ENCODE data around the gene SLC22A31.
"Not testable (repeated sequence)": the region's sequence is repeated elsewhere in the genome, so short reads cannot be mapped to it uniquely, and the experiment has no call there.

SLC22A31 gene

DNA sequence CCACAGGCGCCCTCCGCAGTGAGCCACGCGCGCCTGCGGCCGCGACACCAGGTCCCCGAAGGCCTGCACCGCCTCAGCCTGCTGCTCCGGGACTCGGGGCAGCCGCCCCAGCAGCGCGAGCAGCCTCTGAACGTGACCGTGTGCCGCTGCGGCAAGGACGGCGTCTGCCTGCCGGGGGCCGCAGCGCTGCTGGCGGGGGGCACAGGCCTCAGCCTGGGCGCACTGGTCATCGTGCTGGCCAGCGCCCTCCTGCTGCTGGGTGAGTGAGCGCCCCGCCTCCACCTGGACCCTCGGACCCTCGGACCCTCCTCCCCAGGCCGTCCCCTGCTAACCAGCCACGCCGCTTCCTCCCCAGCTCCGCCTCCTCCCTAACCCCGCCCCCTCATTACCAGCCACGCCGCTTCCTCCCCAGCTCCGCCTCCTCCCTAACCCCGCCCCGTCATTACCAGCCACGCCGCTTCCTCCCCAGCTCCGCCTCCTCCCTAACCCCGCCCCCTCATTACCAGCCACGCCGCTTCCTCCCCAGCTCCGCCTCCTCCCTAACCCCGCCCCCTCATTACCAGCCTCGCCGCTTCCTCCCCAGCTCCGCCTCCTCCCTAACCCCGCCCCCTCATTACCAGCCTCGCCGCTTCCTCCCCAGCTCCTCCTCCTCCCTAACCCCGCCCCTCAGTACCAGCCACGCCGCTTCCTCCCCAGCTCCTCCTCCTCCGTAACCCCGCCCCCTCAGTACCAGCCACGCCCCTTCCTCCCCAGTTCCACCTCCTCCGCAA, 8.0 kb downstream of the SLC22A31 start:
- H3K27ac Mint-ChIP-seq; H3K4me1 Mint-ChIP-seq (ENCODE audit: low read depth); H3K27me3 Mint-ChIP-seq (ENCODE audit: low read depth); H3K36me3 Mint-ChIP-seq (ENCODE audit: low read depth); H3K4me3 Mint-ChIP-seq; H3K9me3 Mint-ChIP-seq: not testable (repeated sequence)

DNA sequence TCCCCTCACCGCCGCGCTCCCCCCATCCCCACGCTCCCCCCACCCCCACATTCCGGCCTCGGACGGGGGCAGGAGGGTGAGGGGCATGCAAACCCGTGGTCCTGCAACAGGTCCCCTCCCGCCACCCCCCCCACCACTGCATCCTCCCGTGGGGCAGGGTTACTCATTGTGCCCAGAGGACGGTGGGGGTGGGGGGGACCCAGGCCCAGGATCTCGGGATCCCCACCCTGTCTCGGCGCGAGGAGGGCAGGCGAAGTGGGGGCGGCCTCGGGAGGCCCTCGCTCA, 8.5 kb downstream of the SLC22A31 start:
- Mint-ChIP-seq H3K9me3 (no peaks in the 10 kb centered on the region), H3K4me3 (no peak overlapping the region)

DNA sequence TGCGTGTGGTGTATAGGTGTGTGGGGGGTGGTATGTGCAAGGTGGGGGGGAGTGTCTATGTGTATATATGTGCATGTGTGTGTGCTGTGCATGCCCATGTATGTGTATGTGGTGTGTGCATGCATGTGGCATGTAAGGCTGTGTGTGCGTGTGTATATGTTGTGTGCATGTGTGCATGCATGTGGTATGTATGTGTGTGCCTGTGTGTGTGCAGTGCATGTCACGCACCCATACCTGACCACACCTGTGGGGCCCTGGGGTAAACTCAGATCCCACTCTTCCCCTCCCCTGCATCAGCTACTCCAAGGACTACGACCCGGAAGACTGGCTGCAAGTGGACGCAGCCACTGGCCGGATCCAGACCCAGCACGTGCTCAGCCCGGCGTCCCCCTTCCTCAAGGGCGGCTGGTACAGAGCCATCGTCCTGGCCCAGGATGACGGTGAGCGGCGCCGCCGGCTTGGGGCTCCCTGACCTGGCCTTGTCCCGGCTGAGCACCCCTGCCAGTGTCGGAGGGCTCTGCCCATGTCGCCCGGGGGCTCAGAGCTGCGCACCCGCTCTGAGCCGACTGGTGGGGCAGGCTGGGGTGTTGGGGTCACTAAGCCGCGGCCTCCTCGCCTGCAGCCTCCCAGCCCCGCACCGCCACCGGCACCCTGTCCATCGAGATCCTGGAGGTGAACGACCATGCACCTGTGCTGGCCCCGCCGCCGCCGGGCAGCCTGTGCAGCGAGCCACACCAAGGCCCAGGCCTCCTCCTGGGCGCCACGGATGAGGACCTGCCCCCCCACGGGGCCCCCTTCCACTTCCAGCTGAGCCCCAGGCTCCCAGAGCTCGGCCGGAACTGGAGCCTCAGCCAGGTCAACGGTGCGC, 9.1 kb downstream of the SLC22A31 start:
- no peaks in the 10 kb centered on the region for H3K9me3 Mint-ChIP-seq

More for the DNA sequence above, 8.5 kb downstream of the SLC22A31 start:
- Mint-ChIP-seq H3K4me1 (ENCODE audit: low read depth) (no peaks in the 10 kb centered on the region), H3K27ac (no peak overlapping the region), H3K36me3 (ENCODE audit: low read depth) (no peaks in the 10 kb centered on the region), H3K27me3 (ENCODE audit: low read depth) (no peaks in the 10 kb centered on the region)

DNA sequence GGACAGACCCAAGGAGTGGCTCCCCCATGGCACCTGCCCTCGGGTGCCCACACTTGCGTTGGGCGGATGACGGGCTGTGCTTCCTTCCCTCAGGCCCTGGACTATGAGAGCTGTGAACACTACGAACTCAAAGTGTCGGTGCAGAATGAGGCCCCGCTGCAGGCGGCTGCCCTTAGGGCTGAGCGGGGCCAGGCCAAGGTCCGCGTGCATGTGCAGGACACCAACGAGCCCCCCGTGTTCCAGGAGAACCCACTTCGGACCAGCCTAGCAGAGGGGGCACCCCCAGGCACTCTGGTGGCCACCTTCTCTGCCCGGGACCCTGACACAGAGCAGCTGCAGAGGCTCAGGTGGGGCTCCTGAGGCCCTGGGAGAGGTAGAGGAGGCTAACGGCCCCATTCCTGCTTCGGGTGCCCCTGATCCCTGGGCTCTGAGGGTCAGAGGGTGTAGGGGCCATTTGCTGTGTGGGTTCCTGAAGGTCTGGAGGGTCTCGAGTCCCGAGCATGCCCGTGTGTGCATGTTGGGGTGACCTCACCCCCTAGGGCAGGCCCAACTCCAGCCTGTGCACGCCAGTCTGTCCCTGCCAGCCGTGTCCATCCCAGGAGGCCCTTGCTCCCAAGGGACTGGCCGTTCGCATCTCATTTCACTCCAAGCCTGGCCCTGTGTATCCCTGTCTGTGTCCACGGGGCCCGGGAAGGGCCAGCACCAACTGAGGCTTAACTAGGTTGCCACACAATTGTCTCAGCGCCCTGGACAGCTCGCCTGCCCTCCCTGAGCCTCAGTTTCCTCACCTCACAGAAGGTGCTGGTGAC, 10.0 kb downstream of the SLC22A31 start:
- H3K36me3 Mint-ChIP-seq (ENCODE audit: low read depth): no peaks in the 10 kb centered on the region
- no peak overlapping the region for H3K4me3 Mint-ChIP-seq
- no peaks in the 10 kb centered on the region for H3K9me3 Mint-ChIP-seq
- no peak overlapping the region for H3K27ac Mint-ChIP-seq
- H3K27me3 Mint-ChIP-seq (ENCODE audit: low read depth): no peaks in the 10 kb centered on the region
- H3K4me1 Mint-ChIP-seq (ENCODE audit: low read depth): no peaks in the 10 kb centered on the region

More for the DNA sequence above, 9.1 kb downstream of the SLC22A31 start:
- Mint-ChIP-seq H3K27me3 (ENCODE audit: low read depth) (no peaks in the 10 kb centered on the region), H3K4me1 (ENCODE audit: low read depth) (no peaks in the 10 kb centered on the region), H3K27ac (no peak overlapping the region), H3K36me3 (ENCODE audit: low read depth) (no peaks in the 10 kb centered on the region), H3K4me3 (no peak overlapping the region)

DNA sequence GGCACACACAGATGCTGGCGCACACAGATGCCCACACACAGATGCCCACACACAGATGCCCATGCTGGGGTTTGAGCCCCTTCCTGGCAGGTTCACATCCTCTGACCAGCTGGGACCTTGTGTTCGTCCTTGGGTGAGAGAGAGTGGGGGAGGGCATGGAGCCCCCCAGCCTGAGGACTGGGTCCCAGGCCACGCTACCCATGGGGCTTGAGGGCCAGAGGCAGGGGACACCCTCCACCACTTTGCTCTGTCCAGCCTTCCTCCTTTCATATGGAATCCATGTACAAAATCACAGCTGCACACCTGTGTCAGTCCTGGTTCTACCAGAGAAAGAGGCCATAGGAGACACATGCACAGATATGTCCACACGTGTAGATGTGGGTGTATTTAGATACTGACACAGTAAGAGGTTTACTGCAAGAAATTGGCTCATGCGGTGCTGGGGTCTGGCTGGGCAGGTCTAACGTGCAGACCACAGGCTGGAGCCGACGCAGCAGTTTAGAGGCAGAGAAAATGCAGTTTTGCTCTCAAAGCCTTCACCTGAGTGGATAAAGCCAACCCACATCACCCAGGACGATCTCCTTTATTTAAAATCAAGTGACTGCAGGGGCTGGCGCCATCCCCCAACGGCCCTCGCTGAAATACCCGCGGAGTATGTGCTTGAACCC, 10.8 kb downstream of the SLC22A31 start:
- no peak overlapping the region for H3K4me3 Mint-ChIP-seq
- H3K27ac Mint-ChIP-seq: no peak overlapping the region
- H3K27me3 Mint-ChIP-seq (ENCODE audit: low read depth): no peaks in the 10 kb centered on the region
- H3K4me1 Mint-ChIP-seq (ENCODE audit: low read depth): no peaks in the 10 kb centered on the region
- H3K36me3 Mint-ChIP-seq (ENCODE audit: low read depth): no peaks in the 10 kb centered on the region
- no peaks in the 10 kb centered on the region for H3K9me3 Mint-ChIP-seq

DNA sequence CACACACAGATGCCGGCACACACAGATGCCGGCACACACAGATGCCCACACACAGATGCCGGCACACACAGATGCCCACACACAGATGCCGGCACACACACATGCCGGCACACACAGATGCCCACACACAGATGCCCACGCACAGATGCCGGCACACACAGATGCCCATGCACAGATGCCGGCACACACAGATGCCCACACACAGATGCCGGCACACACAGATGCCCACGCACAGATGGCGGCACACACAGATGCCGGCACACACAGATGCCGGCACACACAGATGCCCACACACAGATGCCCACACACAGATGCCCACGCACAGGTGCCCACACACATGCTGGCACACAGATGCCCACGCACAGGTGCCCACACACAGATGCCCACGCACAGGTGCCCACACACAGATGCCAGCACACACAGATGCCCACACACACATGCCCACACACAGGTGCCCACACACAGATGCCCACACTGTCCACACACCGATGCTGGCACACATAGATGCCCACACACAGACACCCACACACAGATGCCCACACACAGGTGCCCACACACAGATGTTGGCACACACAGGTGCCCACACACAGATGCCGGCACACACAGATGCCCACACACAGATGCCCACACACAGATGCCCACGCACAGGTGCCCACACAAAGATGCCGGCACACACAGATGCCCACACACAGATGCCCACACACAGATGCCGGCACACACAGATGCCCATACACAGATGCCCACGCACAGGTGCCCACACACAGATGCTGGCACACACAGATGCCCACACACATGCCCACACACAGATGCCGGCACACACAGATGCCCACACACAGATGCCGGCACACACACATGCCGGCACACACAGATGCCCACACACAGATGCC, 11.6 kb downstream of the SLC22A31 start:
- H3K27ac Mint-ChIP-seq; H3K4me3 Mint-ChIP-seq; H3K4me1 Mint-ChIP-seq (ENCODE audit: low read depth); H3K27me3 Mint-ChIP-seq (ENCODE audit: low read depth); H3K36me3 Mint-ChIP-seq (ENCODE audit: low read depth); H3K9me3 Mint-ChIP-seq: not testable (repeated sequence)

DNA sequence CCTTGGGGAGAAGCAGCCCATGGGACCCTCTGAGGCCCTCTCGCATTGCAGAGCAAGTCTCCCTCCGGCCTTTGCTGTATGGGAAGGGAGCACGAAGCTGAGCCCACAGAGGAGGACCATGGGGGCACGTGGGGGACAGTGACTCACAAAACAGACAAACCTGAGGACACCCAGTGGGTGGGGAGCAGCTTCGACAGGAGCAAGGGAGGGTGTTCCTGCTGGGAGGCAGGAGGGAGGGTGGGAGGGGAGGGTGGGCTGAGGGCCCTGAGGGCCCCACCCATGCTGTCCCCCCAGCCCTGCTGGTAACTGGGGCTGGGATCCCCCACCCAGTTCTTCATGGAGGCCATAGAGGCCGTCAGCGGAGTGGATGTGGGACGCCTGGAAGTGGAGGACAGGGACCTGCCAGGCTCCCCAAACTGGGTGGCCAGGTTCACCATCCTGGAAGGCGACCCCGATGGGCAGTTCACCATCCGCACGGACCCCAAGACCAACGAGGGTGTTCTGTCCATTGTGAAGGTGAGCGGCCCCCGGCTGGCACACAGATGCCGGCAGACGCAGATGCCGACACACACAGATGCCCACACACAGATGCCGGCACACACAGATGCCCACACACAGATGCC, 12.5 kb downstream of the SLC22A31 start:
- Mint-ChIP-seq H3K4me3 (no peak overlapping the region), H3K27me3 (ENCODE audit: low read depth) (no peaks in the 10 kb centered on the region), H3K27ac (peak overlapping the region; percentile 52)

DNA sequence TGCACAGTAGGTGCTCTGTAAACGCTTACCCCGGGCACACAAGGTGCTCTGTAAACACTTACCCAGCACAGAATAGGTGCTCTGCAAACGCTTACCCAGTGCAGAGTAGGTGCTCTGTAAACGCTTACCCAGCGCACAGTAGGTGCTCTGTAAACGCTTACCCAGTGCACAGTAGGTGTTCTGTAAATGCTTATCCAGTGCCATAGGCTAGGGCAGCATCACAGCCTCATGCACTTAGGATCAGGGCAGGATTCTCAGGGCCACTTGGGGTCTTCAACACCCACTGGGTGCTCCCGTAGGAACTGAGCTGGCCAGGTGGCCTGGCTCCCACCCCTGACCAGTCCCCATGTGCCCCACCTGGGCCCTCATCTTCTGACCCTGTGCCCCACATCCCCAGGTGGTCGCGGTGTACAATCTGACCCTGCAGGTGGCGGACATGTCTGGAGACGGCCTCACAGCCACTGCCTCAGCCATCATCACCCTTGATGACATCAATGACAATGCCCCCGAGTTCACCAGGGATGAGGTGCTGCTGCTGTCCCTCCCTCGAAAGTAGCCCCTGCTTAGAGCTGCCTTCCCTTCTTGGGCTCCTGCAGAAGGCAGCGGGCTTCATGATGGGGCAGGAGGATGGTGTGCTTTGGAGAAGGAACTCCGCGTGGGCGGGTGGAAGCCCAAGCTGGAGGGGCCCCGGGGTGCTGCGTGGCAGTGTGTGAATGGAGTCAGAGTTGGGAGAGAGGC, 13.1 kb downstream of the SLC22A31 start:
- H3K27me3 Mint-ChIP-seq (ENCODE audit: low read depth): no peaks in the 10 kb centered on the region
- H3K4me3 Mint-ChIP-seq: no peak overlapping the region
- no peaks in the 10 kb centered on the region for H3K36me3 Mint-ChIP-seq (ENCODE audit: low read depth)
- no peaks in the 10 kb centered on the region for H3K4me1 Mint-ChIP-seq (ENCODE audit: low read depth)
- no peaks in the 10 kb centered on the region for H3K9me3 Mint-ChIP-seq
- H3K27ac Mint-ChIP-seq: peak overlapping the region; percentile 52

More for the DNA sequence above, 12.5 kb downstream of the SLC22A31 start:
- Mint-ChIP-seq H3K4me1 (ENCODE audit: low read depth) (no peaks in the 10 kb centered on the region), H3K36me3 (ENCODE audit: low read depth) (no peaks in the 10 kb centered on the region), H3K9me3 (no peaks in the 10 kb centered on the region)

DNA sequence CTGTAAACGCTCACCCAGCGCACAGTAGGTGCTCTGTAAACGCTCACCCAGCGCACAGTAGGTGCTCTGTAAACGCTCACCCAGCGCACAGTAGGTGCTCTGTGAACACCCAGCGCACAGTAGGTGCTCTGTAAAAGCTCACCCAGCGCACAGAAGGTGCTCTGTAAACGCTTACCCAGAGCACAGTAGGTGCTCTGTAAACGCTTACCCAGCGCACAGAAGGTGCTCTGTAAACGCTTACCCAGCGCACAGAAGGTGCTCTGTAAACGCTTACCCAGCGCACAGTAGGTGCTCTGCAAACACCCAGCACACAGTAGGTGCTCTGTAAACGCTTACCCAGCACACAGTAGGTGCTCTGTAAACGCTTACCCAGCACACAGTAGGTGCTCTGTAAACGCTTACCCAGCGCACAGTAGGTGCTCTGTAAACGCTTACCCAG, 13.7 kb downstream of the SLC22A31 start:
- not testable (repeated sequence) for H3K4me3 Mint-ChIP-seq; H3K9me3 Mint-ChIP-seq; H3K4me1 Mint-ChIP-seq (ENCODE audit: low read depth); H3K27me3 Mint-ChIP-seq (ENCODE audit: low read depth); H3K36me3 Mint-ChIP-seq (ENCODE audit: low read depth); H3K27ac Mint-ChIP-seq

DNA sequence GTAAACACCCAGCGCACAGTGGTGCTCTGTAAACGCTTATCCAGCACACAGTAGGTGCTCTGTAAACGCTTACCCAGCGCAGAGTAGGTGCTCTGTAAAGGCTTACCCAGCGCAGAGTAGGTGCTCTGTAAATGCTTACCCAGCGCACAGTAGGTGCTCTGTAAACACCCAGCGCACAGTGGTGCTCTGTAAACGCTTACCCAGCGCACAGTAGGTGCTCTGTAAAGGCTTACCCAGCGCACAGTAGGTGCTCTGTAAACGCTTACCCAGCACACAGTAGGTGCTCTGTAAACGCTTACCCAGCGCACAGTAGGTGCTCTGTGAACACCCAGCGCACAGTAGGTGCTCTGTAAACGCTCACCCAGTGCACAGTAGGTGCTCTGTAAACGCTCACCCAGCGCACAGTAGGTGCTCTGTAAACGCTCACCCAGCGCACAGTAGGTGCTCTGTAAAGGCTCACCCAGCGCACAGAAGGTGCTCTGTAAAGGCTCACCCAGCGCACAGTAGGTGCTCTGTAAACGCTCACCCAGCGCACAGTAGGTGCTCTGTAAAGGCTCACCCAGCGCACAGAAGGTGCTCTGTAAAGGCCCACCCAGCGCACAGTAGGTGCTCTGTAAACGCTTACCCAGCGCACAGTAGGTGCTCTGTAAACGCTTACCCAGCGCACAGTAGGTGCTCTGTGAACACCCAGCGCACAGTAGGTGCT, 14.3 kb downstream of the SLC22A31 start:
- H3K9me3 Mint-ChIP-seq; H3K4me3 Mint-ChIP-seq; H3K27ac Mint-ChIP-seq; H3K27me3 Mint-ChIP-seq (ENCODE audit: low read depth); H3K4me1 Mint-ChIP-seq (ENCODE audit: low read depth); H3K36me3 Mint-ChIP-seq (ENCODE audit: low read depth): not testable (repeated sequence)

DNA sequence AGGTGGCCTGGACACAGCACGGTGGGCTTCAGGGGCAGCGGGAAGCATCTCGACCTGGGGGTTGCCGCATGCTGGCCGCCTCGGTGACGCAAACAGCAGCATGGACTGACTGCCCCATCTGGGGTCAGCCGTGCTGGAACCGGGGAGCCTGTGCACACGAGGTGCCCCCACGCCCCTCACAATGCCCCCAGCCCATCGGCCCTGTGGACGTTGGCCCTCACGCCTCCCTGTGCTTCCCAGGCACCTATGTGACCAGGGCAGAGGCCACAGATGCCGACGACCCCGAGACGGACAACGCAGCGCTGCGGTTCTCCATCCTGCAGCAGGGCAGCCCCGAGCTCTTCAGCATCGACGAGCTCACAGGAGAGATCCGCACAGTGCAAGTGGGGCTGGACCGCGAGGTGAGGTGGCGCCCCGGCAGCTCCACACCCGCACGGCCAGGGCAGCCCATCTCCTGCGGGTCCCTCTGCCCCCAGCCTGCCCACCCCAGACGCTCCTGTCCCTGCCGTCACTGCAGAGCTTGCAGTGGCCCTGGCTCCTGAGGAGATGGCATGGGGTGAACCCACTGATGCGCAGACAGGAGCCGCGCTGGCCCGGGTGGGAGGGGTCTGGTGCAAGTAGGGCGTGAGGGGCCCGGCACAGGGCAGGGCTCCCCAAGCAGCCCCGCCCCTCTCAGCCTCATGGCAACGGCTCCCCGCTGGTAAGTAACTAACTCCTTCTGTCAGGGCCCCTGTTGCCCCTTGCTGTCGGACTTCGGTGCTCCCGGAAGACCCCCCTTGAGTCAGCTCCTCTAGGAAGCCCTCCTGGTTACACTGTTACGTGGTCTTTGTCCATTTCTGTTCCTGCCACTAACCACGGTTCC, 15.2 kb downstream of the SLC22A31 start:
- H3K27ac Mint-ChIP-seq: no peak overlapping the region
- H3K4me1 Mint-ChIP-seq (ENCODE audit: low read depth): no peaks in the 10 kb centered on the region
- H3K9me3 Mint-ChIP-seq: no peaks in the 10 kb centered on the region
- H3K27me3 Mint-ChIP-seq (ENCODE audit: low read depth): no peaks in the 10 kb centered on the region
- no peaks in the 10 kb centered on the region for H3K36me3 Mint-ChIP-seq (ENCODE audit: low read depth)
- H3K4me3 Mint-ChIP-seq: no peak overlapping the region

DNA sequence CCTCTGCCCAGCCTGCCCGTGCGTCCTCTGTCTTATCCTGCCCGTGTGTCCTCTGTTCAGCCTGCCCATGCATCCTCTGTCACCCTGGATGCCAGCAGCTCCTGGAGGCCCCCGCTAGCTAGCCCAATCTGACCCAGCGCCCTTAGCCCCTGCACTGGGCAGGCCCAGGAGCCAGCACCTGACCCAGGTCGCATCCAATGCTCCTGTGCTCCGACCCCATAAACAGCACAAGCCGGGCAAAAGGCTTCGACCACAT, 15.7 kb downstream of the SLC22A31 start:
- H3K27me3 Mint-ChIP-seq (ENCODE audit: low read depth): no peaks in the 10 kb centered on the region
- no peaks in the 10 kb centered on the region for H3K4me1 Mint-ChIP-seq (ENCODE audit: low read depth)
- no peaks in the 10 kb centered on the region for H3K9me3 Mint-ChIP-seq
- H3K27ac Mint-ChIP-seq: no peak overlapping the region
- no peaks in the 10 kb centered on the region for H3K36me3 Mint-ChIP-seq (ENCODE audit: low read depth)
- no peak overlapping the region for H3K4me3 Mint-ChIP-seq

Data from T-helper 1 cell treated with Interleukin-12 subunit alpha and Interleukin-12 subunit beta and Interleukin-4 antibody, amounts not matched to agents 30 μg/mL and 1 μg/mL, for 36 hours (primary cell).